HepG2 (cell line): ENCODE results near the gene JMJD6. TPM values are rescaled to one million over a fixed set of nuclear protein-coding genes. Genes with fewer than 3 reads are reported as not detected.

Source experiments
- ATAC-seq: fragments of 200-7000 bp; cut with Tn5 transposase; 3 replicates; pipeline ENCODE4 v1.9.1; 2020; ENCODE audit warnings: mild to moderate bottlenecking, moderate library complexity
- BruUV-seq: library from RNA; stranded (reverse); fragments of 400-500 nt; replicated peaks from 2 replicates; lab custom pipeline; 2021; lab: Mats Ljungman, UMichigan
- CTCF ChIA-PET: fragments of 300-600 bp; formaldehyde crosslinking; extraction: SDS; loops from one replicate; lab custom pipeline; 2021; ENCODE audit warnings: low total read pairs, inconsistent platforms, low intra/inter-chr PET ratio; lab: Yijun Ruan, JAX
- POLR2A ChIA-PET: fragments of 350-600 bp; sonication (Branson Sonifier 250); formaldehyde crosslinking; loops from one replicate; lab custom pipeline; 2020; ENCODE audit warnings: antibody characterized with exemption, inconsistent platforms; lab: Yijun Ruan, JAX
- DNase-seq: peaks from one replicate; pipeline ENCODE4 v3.0.0-alpha.2; 2015; ENCODE audit warnings: low spot score
- FAIRE-seq: peaks from 3 replicates; lab custom pipeline; 2011; peaks lifted over from hg19 to GRCh38; lab: Jason Lieb, UNC
- H2AFZ ChIP-seq: one replicate; pipeline ENCODE4 v1.6.1; 2011; ENCODE audit warnings: low read length, inconsistent platforms
- H3K27ac ChIP-seq: fragments of 300-600 bp; 3 replicates; pipeline ENCODE4 v1.8.0; 2011; ENCODE audit warnings: mixed run types, mild to moderate bottlenecking, mixed read lengths, low read length, inconsistent platforms; ENCODE audit not compliant: insufficient read depth; ENCODE audit errors: extremely low read length
- H3K27me3 ChIP-seq, 2 experiments: fragments of 200-600 bp in 1 of 2; 2 replicates in 1 of 2; 3 replicates in 1 of 2; pipeline versions ENCODE4 v1.6.0 to v1.8.0; 2011; ENCODE audit warnings: low read length in 2 of 2, mild to moderate bottlenecking in 2 of 2, moderate library complexity in 2 of 2, inconsistent platforms in 1 of 2; ENCODE audit not compliant: insufficient read depth in 2 of 2, control insufficient read depth in 1 of 2
- H3K36me3 ChIP-seq, 2 experiments: fragments of 200-600 bp in 1 of 2; replicated peaks in 1 of 2; 2 replicates in 1 of 2; 3 replicates in 1 of 2; pipeline versions ENCODE4 v1.5.1 to v1.8.0; 2011; ENCODE audit warnings: low read length in 2 of 2, inconsistent platforms in 1 of 2; ENCODE audit not compliant: insufficient read depth in 2 of 2, control insufficient read depth in 1 of 2
- H3K4me1 ChIP-seq: 2 replicates; pipeline ENCODE4 v1.5.1; 2012; ENCODE audit warnings: low read length, inconsistent platforms; ENCODE audit not compliant: insufficient read depth
- H3K4me2 ChIP-seq: 2 replicates; pipeline ENCODE4 v1.6.0; 2011; ENCODE audit warnings: low read depth, low read length, inconsistent platforms
- H3K4me3 ChIP-seq, 3 experiments: fragments of 200-600 bp in 1 of 3; sonication (generic), shearing (Covaris generic) in 1 of 3; replicated peaks in 1 of 3; 2 replicates each; pipeline ENCODE4 v1.5.1; 2011 to 2016; ENCODE audit warnings: low read length in 3 of 3, inconsistent platforms in 2 of 3, low read depth in 2 of 3, mild to moderate bottlenecking in 2 of 3, control low read depth in 1 of 3, mixed read lengths in 1 of 3; ENCODE audit not compliant: insufficient read depth in 1 of 3
- H3K79me2 ChIP-seq: one replicate; pipeline ENCODE4 v1.6.1; 2011; ENCODE audit warnings: low read length, inconsistent platforms; ENCODE audit not compliant: insufficient read depth
- H3K9ac ChIP-seq: 2 replicates; pipeline ENCODE4 v1.6.0; 2011; ENCODE audit warnings: mild to moderate bottlenecking, low read depth, low read length, inconsistent platforms; ENCODE audit not compliant: insufficient read depth
- H3K9me3 ChIP-seq: 2 replicates; pipeline ENCODE4 v1.5.1; 2012; ENCODE audit warnings: mild to moderate bottlenecking, low read length
- H4K20me1 ChIP-seq: 2 replicates; pipeline ENCODE4 v1.6.0; 2011; ENCODE audit warnings: inconsistent platforms, mild to moderate bottlenecking, low read length, moderate library complexity; ENCODE audit not compliant: insufficient read depth
- CHCHD3 ChIP-seq: sonication (generic); formaldehyde crosslinking; IDR thresholded peaks from 2 replicates; pipeline ENCODE4 v1.8.0; 2022; ENCODE audit warnings: mild to moderate bottlenecking, missing genetic modification reagents, moderate library complexity
- FOXC1 ChIP-seq: sonication (generic); formaldehyde crosslinking; IDR thresholded peaks from 2 replicates; pipeline ENCODE4 v1.8.0; 2022; ENCODE audit warnings: mild to moderate bottlenecking, missing genetic modification reagents, borderline replicate concordance
- HNRNPLL ChIP-seq: fragments of 200-400 bp; formaldehyde crosslinking; IDR thresholded peaks from 2 replicates; pipeline ENCODE4 v1.6.1; 2017; ENCODE audit warnings: mild to moderate bottlenecking, low read depth, low read length; ENCODE audit not compliant: poor library complexity, severe bottlenecking
- MAZ ChIP-seq, 2 experiments: sonication (generic) in 1 of 2; formaldehyde crosslinking in 1 of 2; IDR thresholded peaks; 2 replicates each; pipeline versions ENCODE4 v1.5.0 to v1.6.1; 2012 to 2020; ENCODE audit warnings: low read depth in 2 of 2, mild to moderate bottlenecking in 2 of 2, borderline replicate concordance in 1 of 2, improper control_type of control experiment in 1 of 2, low read length in 1 of 2, missing genetic modification reagents in 1 of 2, moderate library complexity in 1 of 2
- MTA3 ChIP-seq: sonication (generic); formaldehyde crosslinking; IDR thresholded peaks from 2 replicates; pipeline ENCODE4 v1.4.0; 2020; ENCODE audit warnings: missing genetic modification reagents
- PAXIP1 ChIP-seq: sonication (generic); formaldehyde crosslinking; conservative IDR thresholded peaks from 2 replicates; pipeline ENCODE4 v1.4.0; 2020; ENCODE audit warnings: mild to moderate bottlenecking, missing genetic modification reagents, moderate library complexity
- RBFOX2 ChIP-seq: fragments of 200-400 bp; formaldehyde crosslinking; IDR thresholded peaks from 2 replicates; pipeline ENCODE4 v1.6.1; 2017; ENCODE audit warnings: low read depth, mild to moderate bottlenecking, low read length
- STAT5B ChIP-seq: sonication (generic); formaldehyde crosslinking; IDR thresholded peaks from 2 replicates; pipeline ENCODE4 v1.4.0; 2020; ENCODE audit warnings: missing genetic modification reagents
- U2AF2 ChIP-seq: fragments of 200-400 bp; formaldehyde crosslinking; IDR thresholded peaks from 2 replicates; pipeline ENCODE4 v1.6.1; 2017; ENCODE audit warnings: low read depth, mild to moderate bottlenecking, low read length
- ZFP91 ChIP-seq: sonication (generic); formaldehyde crosslinking; IDR thresholded peaks from 2 replicates; pipeline ENCODE4 v1.9.0; 2022; ENCODE audit warnings: missing genetic modification reagents, mild to moderate bottlenecking, borderline replicate concordance
- ZFX ChIP-seq: sonication (generic); formaldehyde crosslinking; IDR thresholded peaks from 2 replicates; pipeline ENCODE4 v1.4.0; 2020; ENCODE audit warnings: mild to moderate bottlenecking, low read depth, missing genetic modification reagents, moderate library complexity
- ZKSCAN8 ChIP-seq: IDR thresholded peaks from 2 replicates; pipeline ENCODE4 v1.6.1; 2016; ENCODE audit warnings: borderline replicate concordance, missing genetic modification reagents, missing compliant biosample characterization
- ZNF546 ChIP-seq: sonication (generic); formaldehyde crosslinking; conservative IDR thresholded peaks from 2 replicates; pipeline ENCODE4 v1.8.1; 2023; ENCODE audit warnings: mild to moderate bottlenecking, missing genetic modification reagents
- ZNF572 ChIP-seq: sonication (generic); formaldehyde crosslinking; IDR thresholded peaks from 2 replicates; pipeline ENCODE4 v1.5.1; 2020; ENCODE audit warnings: mild to moderate bottlenecking, missing genetic modification reagents
- ZNF772 ChIP-seq: sonication (generic); formaldehyde crosslinking; IDR thresholded peaks from 2 replicates; pipeline ENCODE4 v1.5.0; 2020; ENCODE audit warnings: mild to moderate bottlenecking, missing genetic modification reagents
- WGBS: methylation state at CpG from one replicate; pipeline ENCODE4 v1.1.6; 2017; ENCODE audit warnings: low lambda C conversion rate; 5-methylcytosine and 5-hydroxymethylcytosine counted together
- in situ Hi-C: cut with HindIII; loops from 2 replicates; pipeline ENCODE4 v1.10.0; 2017; ENCODE audit warnings: low pct_unique_long_range_greater_than_20kb; ENCODE audit not compliant: extremely low pct_ligation_motif_present
- intact Hi-C: fragments of 100-400 bp; cut with micrococcal nuclease; formaldehyde crosslinking; loops from one replicate; pipeline ENCODE4 v1.10.0; 2022; ENCODE audit not compliant: unreplicated experiment
- polyA plus RNA-seq, 8 experiments: library from polyadenylated mRNA; depleted of rRNA in 3 of 8; stranded (reverse) in 7 of 8; unstranded in 1 of 8; fragments of >200 nt; fragmentation: Illumina TruSeq in 4 of 8; extraction: Trizol in 4 of 8; gene quantifications; 2 replicates each; pipeline versions ENCODE4 v1.2.1 to v1.2.3, GENCODE V29; 2011 to 2016; ENCODE audit warnings: low read depth in 4 of 8, missing spikeins in 1 of 8, mixed read lengths in 1 of 8; ENCODE audit not compliant: insufficient read depth in 1 of 8
- total RNA-seq, 5 experiments: library from RNA; depleted of rRNA; stranded (reverse); fragments of >200 nt; fragmentation: Illumina TruSeq; extraction: Trizol; gene quantifications; 2 replicates each; pipeline ENCODE4 v1.2.3, GENCODE V29; 2016; ENCODE audit warnings: low read depth in 1 of 5

JMJD6 gene
- total and polyA plus RNA-seq, 2 of the 13 experiments (the other 11 are each of a cell fraction or from before 2014, with no cell fraction given): 33.6 to 41.0 TPM

GRCh38 chr17:76696763-76697701, 29.4 kb downstream of the JMJD6 start (continued):
- TF ChIP-seq PAXIP1 (CRISPR knock-in tag) (peak; percentile 75), ZNF572 (CRISPR knock-in tag) (no peak), U2AF2 (no peak)

GRCh38 chr17:76695059-76695831, 31.2 kb downstream of the JMJD6 start:
- in situ Hi-C loops: no loop called here
- Histone ChIP-seq H2AFZ (no peak overlapping the region), H4K20me1 (no peaks in the 10 kb centered on the region), H3K27ac (no peak overlapping the region), H3K4me2 (no peak overlapping the region), H3K79me2 (peaks cover 12% of the 10 kb centered on the region), H3K27me3 (no peaks in the 10 kb centered on the region), H3K9ac (no peak overlapping the region), H3K9me3 (no peaks in the 10 kb centered on the region), H3K4me1 (peaks cover 91% of the 10 kb centered on the region), H3K4me3 (no peak overlapping the region), H3K36me3 (no peaks in the 10 kb centered on the region)
- ATAC-seq (no peak), FAIRE-seq (no peak), DNase-seq (no peak)
- intact Hi-C loops: no loop called here
- 95% methylated on average over 16 of the region's 16 CpGs for WGBS
- CTCF ChIA-PET: no interaction called here
- no TSS peak for BruUV-seq
- POLR2A ChIA-PET: interaction anchor here (1.2 kb wide), 1 partner anchor 24 kb away, joined by 4 read pairs; no protein-coding TSS in a partner anchor
- TF ChIP-seq FOXC1 (no peak), CHCHD3 (CRISPR knock-in tag) (no peak), MAZ (IDR thresholded peaks at IDR 0.05; ENCODE audit: borderline replicate concordance, low read depth, low read length) (no peak), MAZ (CRISPR knock-in tag; IDR thresholded peaks at IDR 0.05; ENCODE audit: low read depth) (no peak), RBFOX2 (no peak), MTA3 (CRISPR knock-in tag) (no peak), STAT5B (CRISPR knock-in tag) (no peak), ZFP91 (CRISPR knock-in tag) (no peak), ZKSCAN8 (CRISPR knock-in tag) (no peak), ZNF546 (CRISPR knock-in tag) (no peak), ZFX (CRISPR knock-in tag) (0 out of 2 replicates have a peak, but pooled peaks have one; percentile 20), ZNF772 (no peak), HNRNPLL (no peak)
